Naive B cell (primary cell): Measurements from ENCODE around the gene UGT8. TPM values are rescaled to one million over a fixed set of nuclear protein-coding genes. Genes with fewer than 3 reads are reported as not detected.
"Not testable (repeated sequence)": the region's sequence is repeated elsewhere in the genome, so short reads cannot be mapped to it uniquely, and the experiment has no call there.

Source experiments
- ATAC-seq, 2 donors: fragments of 150-1000 bp; cut with Tn5 transposase; 2 replicates each; pipeline ENCODE4 v1.10.0; 2021; ENCODE audit warnings: low read depth in 2 of 2, mild to moderate bottlenecking in 2 of 2, moderate library complexity in 2 of 2
- DNase-seq: peaks from one replicate; pipeline ENCODE4 v3.0.0; 2022
- H3K27ac Mint-ChIP-seq, 6 donors: one replicate each; pipeline ENCODE4 v1.8.0; 2020 to 2022; ENCODE audit warnings: mild to moderate bottlenecking in 6 of 6, mixed read lengths in 6 of 6, moderate library complexity in 5 of 6, inconsistent platforms in 2 of 6
- H3K27me3 Mint-ChIP-seq, 3 donors: one replicate each; pipeline ENCODE4 v1.8.0; 2021 to 2022; ENCODE audit warnings: mixed read lengths in 3 of 3, mild to moderate bottlenecking in 1 of 3
- H3K36me3 Mint-ChIP-seq, 2 donors: one replicate each; pipeline ENCODE4 v1.8.0; 2020 to 2022; ENCODE audit warnings: mixed read lengths in 2 of 2, inconsistent platforms in 1 of 2, mild to moderate bottlenecking in 1 of 2
- H3K4me1 Mint-ChIP-seq, 3 donors: one replicate each; pipeline ENCODE4 v1.8.0; 2020 to 2022; ENCODE audit warnings: mixed read lengths in 3 of 3, inconsistent platforms in 1 of 3, mild to moderate bottlenecking in 1 of 3, moderate library complexity in 1 of 3
- H3K4me3 Mint-ChIP-seq, 8 donors: one replicate each; pipeline ENCODE4 v1.8.0; 2020 to 2022; ENCODE audit warnings: mild to moderate bottlenecking in 8 of 8, mixed read lengths in 8 of 8, moderate library complexity in 8 of 8, inconsistent platforms in 2 of 8
- H3K9me3 Mint-ChIP-seq, 7 donors: one replicate each; pipeline ENCODE4 v1.8.0; 2020 to 2022; ENCODE audit warnings: mixed read lengths in 7 of 7, mild to moderate bottlenecking in 5 of 7, inconsistent platforms in 2 of 7, moderate library complexity in 1 of 7
- polyA plus RNA-seq, 6 donors: library from polyadenylated mRNA; unstranded; fragments of 300-500 nt; fragmentation: Illumina TruSeq; gene quantifications; one replicate each; pipeline ENCODE4 v1.2.3, GENCODE V29; 2021; ENCODE audit warnings: low read depth in 6 of 6

UGT8 gene
- polyA plus RNA-seq, 6 donors from 2014 or later = 9.7 to 14.1 (median 11.5) TPM

- Mint-ChIP-seq H3K9me3 (peaks cover 0 to 6% (median 0%) of the 10 kb centered on the region in 7 donors), H3K4me3 (peak overlapping the region in 1 of 8 donors; percentile 15), H3K4me1 (peaks cover 14 to 22% (median 19%) of the 10 kb centered on the region in 3 donors), H3K27me3 (peaks cover 0 to 6% (median 5%) of the 10 kb centered on the region in 3 donors), H3K36me3 (no peaks in the 10 kb centered on the region), H3K27ac (no peak overlapping the region)
- ATAC-seq (no peak), DNase-seq (no peak)
These were observed 2.7 kb upstream of the UGT8 start for GRCh38 chr4:114595921-114596320.

- H3K27ac Mint-ChIP-seq = peak overlapping the region in 4 of 6 donors; percentile 90 to 95 (median 92)
- ATAC-seq (no peak), DNase-seq (no peak)
- H3K36me3 Mint-ChIP-seq = no peaks in the 10 kb centered on the region
- peaks cover 0 to 6% (median 5%) of the 10 kb centered on the region in 3 donors for H3K27me3 Mint-ChIP-seq
- peaks cover 14 to 23% (median 19%) of the 10 kb centered on the region in 3 donors for H3K4me1 Mint-ChIP-seq
- H3K4me3 Mint-ChIP-seq = peak overlapping the region in 7 of 8 donors; percentile 93 to 99 (median 98)
- peaks cover 0 to 6% (median 0%) of the 10 kb centered on the region in 7 donors for H3K9me3 Mint-ChIP-seq
These were observed 1.0 kb upstream of the UGT8 start for GRCh38 chr4:114597410-114598115.

DNA sequence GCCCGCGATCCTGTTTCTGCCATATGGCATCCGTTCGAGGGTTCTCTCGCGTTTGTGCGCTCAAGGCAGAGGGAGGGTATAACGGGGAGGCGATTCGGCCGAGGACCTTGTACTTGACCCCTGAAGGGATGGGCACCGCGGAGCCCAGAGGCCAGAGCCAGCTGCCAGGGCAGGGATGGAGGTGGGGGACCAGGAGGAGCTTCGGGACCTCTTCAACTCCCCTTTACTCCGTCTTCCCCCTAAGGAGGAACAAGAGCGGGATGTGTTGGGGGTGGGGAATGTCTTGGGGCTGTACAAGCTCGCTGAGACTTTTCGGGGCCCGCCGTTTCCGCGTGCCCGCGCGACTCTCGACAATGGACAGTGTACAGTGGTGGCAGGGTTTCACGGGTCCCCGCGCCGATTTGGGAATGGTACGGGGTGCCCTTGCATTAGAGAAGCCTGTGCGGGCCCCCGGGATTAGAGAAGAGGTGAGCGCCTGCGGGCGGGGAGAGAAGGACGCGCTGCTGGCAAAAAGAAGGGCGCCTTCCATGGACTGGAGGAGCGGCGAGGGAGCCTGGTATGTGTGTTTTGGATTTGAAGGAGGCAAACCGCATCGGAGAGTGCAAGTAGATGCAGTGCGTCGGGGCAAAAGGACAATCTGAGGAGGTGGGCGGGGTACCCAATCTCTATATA, 760 bp downstream of the UGT8 start:
- Mint-ChIP-seq H3K27me3 (no peaks in the 10 kb centered on the region), H3K4me1 (peaks cover 18 to 23% (median 19%) of the 10 kb centered on the region in 3 donors), H3K4me3 (peak overlapping the region in 7 of 8 donors; percentile 94 to 99 (median 98)), H3K36me3 (no peaks in the 10 kb centered on the region), H3K9me3 (peaks cover 0 to 6% (median 0%) of the 10 kb centered on the region in 7 donors), H3K27ac (peak overlapping the region; percentile 72 to 98 (median 94))
- DNase-seq = peak; percentile 30
- no peak for ATAC-seq

DNA sequence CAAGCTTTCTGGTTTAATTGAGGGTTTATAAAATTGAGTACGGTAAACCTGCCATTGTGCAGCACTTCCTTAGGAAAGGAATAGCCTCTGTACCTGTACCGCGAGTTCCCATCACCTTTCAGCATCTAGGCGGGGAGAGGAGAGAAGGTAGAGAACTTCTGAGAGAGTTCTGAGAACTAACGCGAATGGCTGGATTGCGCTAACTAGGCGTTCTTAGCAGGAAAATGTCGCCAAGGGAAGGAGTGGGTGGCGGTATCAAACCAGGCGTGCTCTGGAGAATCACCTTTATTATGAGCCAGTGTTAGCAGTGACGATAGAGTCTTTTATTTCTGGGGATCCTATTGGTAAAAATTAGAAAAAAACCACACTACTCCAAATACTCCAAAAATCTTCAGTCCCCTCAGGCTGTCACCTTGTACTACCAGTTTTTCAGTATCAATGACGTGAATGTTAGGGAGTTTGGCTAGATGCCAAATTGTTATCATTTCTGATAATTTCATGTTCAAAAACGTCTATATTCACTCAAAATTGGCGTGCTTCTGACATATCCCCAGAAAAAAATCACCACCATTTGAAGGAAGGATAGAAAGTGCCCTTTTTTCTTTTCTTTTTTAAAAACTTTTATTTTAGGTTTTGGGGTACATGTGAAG, 1.4 kb downstream of the UGT8 start:
- Mint-ChIP-seq H3K9me3 (peaks cover 0 to 6% (median 0%) of the 10 kb centered on the region in 7 donors), H3K36me3 (no peaks in the 10 kb centered on the region), H3K27me3 (no peaks in the 10 kb centered on the region), H3K4me3 (peak overlapping the region in 7 of 8 donors; percentile 94 to 99 (median 98)), H3K27ac (peak overlapping the region in 5 of 6 donors; percentile 72 to 98 (median 95)), H3K4me1 (peaks cover 19 to 26% (median 22%) of the 10 kb centered on the region in 3 donors)
- no peak for ATAC-seq
- no peak for DNase-seq

GRCh38 chr4:114600672-114601071, 2.1 kb downstream of the UGT8 start:
- H3K27ac Mint-ChIP-seq = peak overlapping the region in 4 of 6 donors; percentile 93 to 98 (median 96)
- H3K4me3 Mint-ChIP-seq = peak overlapping the region in 7 of 8 donors; percentile 94 to 99 (median 98)
- H3K9me3 Mint-ChIP-seq = no peaks in the 10 kb centered on the region

GRCh38 chr4:114601304-114602052, 2.9 kb downstream of the UGT8 start:
- Mint-ChIP-seq H3K4me3 (no peak overlapping the region), H3K4me1 (peaks cover 19 to 27% (median 22%) of the 10 kb centered on the region in 3 donors), H3K27ac (no peak overlapping the region), H3K9me3 (no peaks in the 10 kb centered on the region), H3K27me3 (no peaks in the 10 kb centered on the region), H3K36me3 (no peaks in the 10 kb centered on the region)
- ATAC-seq (peak; percentile 9 to 15), DNase-seq (peak; percentile 64)

More at GRCh38 chr4:114600672-114601071, 2.1 kb downstream of the UGT8 start:
- Mint-ChIP-seq H3K36me3 (no peaks in the 10 kb centered on the region), H3K4me1 (peaks cover 19 to 27% (median 22%) of the 10 kb centered on the region in 3 donors), H3K27me3 (no peaks in the 10 kb centered on the region)
- DNase-seq (no peak), ATAC-seq (no peak)

DNA sequence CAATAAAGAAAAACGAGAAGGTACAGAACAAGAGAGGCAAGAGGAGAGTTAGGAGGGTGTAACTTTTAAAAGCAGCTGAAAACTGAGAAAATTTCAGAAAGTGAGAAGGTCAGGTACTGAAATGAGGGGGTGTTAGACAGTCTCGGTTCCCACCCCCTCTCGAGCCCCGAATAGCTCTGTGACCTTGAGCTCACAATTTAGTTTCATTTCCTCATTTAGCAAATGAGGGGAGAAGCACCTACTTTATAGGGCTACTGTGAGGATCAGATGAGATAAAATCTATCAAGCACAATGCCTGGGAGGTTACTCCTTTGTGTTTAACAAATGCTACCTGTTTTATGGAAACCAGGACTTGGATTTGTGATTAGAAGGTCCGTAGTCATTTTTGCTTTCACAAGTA, 4.9 kb downstream of the UGT8 start:
- Mint-ChIP-seq H3K36me3 (no peaks in the 10 kb centered on the region), H3K4me1 (peaks cover 19 to 22% (median 21%) of the 10 kb centered on the region in 3 donors), H3K27me3 (no peaks in the 10 kb centered on the region), H3K27ac (no peak overlapping the region), H3K4me3 (peak overlapping the region in 1 of 8 donors; percentile 36), H3K9me3 (no peaks in the 10 kb centered on the region)
- DNase-seq = peak; percentile 81
- peak; percentile 76 to 78 for ATAC-seq

- Mint-ChIP-seq H3K4me1 (peaks cover 0 to 21% (median 8%) of the 10 kb centered on the region in 3 donors), H3K27ac (no peak overlapping the region), H3K9me3 (no peaks in the 10 kb centered on the region), H3K4me3 (no peak overlapping the region), H3K27me3 (no peaks in the 10 kb centered on the region), H3K36me3 (no peaks in the 10 kb centered on the region)
- no peak for DNase-seq
- no peak for ATAC-seq
These were observed 7.6 kb downstream of the UGT8 start for GRCh38 chr4:114606245-114606644.

DNA sequence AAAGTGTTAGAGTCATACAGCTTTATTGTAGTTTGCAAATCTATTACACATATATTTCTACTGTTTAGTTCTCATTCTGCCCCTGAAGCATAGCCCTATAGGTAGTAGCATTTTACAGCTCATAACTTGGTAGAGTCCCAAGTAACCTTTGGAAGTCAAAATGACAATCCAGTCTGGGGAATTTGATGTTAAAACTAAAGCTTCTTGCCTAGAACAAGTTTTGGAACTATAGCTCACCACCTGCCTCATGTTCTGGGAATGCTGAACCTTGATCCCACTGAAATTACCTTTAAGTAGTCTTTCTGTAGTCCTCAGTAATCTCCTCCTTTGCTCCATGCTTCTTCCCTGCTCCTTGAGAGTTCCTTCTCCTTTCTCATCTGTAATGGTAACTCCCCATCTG, 8.4 kb downstream of the UGT8 start:
- H3K4me3 Mint-ChIP-seq = no peak overlapping the region
- H3K36me3 Mint-ChIP-seq = no peaks in the 10 kb centered on the region
- DNase-seq (no peak), ATAC-seq (no peak)
- H3K4me1 Mint-ChIP-seq = peaks cover 0 to 21% (median 8%) of the 10 kb centered on the region in 3 donors
- H3K27me3 Mint-ChIP-seq = no peaks in the 10 kb centered on the region
- H3K27ac Mint-ChIP-seq = no peak overlapping the region
- no peaks in the 10 kb centered on the region for H3K9me3 Mint-ChIP-seq

- Mint-ChIP-seq H3K4me3 (no peak overlapping the region), H3K27ac (no peak overlapping the region), H3K9me3 (no peaks in the 10 kb centered on the region), H3K4me1 (peaks cover 12 to 47% (median 15%) of the 10 kb centered on the region in 3 donors), H3K36me3 (no peaks in the 10 kb centered on the region), H3K27me3 (no peaks in the 10 kb centered on the region)
- DNase-seq = no peak
- ATAC-seq = no peak
These were observed 15.0 kb downstream of the UGT8 start for GRCh38 chr4:114613560-114613959.

GRCh38 chr4:114615435-114615834, 16.8 kb downstream of the UGT8 start:
- Mint-ChIP-seq H3K4me3 (no peak overlapping the region), H3K27me3 (no peaks in the 10 kb centered on the region), H3K4me1 (peaks cover 12 to 33% (median 15%) of the 10 kb centered on the region in 3 donors), H3K27ac (no peak overlapping the region), H3K36me3 (no peaks in the 10 kb centered on the region), H3K9me3 (no peaks in the 10 kb centered on the region)
- no peak for DNase-seq
- no peak for ATAC-seq

DNA sequence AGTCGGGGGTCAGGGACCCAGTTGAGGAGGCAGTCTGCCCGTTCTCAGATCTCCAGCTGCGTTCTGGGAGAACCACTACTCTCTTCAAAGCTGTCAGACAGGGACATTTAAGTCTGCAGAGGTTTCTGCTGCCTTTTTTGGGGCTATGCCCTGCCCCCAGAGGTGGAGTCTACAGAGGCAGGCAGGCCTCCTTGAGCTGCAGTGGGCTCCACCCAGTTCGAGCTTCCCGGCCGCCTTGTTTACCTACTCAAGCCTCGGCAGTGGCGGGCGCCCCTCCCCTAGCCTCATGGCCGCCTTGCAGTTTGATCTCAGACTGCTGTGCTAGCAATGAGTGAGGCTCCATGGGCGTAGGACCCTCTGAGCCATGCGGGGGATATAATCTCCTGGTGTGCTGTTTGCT, 17.4 kb downstream of the UGT8 start:
- peaks cover 12 to 31% (median 15%) of the 10 kb centered on the region in 3 donors for H3K4me1 Mint-ChIP-seq
- ATAC-seq, H3K27ac Mint-ChIP-seq, H3K9me3 Mint-ChIP-seq, H3K4me3 Mint-ChIP-seq, H3K36me3 Mint-ChIP-seq, H3K27me3 Mint-ChIP-seq, DNase-seq: not testable (repeated sequence)

DNA sequence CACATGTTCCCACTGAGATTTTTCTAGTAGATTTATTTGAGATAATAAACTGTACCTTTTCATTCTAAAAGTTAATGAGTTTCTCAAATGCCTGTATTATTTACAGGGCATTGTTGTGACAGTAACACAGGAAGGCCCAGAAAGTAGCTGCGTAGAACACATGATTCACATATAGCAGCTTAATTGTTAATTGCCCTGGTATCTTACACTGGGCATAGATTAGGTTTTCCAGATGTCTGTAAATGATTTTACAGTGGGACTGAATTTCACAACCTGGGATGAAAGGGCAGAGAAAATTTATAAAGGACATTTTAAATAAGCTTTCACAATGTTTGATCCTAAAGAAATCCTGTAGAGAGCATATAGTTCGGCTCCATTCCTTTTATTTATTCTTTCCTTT, 27.6 kb downstream of the UGT8 start:
- no peak for ATAC-seq
- H3K27me3 Mint-ChIP-seq = no peaks in the 10 kb centered on the region
- no peak overlapping the region for H3K4me3 Mint-ChIP-seq

More for the DNA sequence above, 27.6 kb downstream of the UGT8 start:
- Mint-ChIP-seq H3K27ac (no peak overlapping the region), H3K4me1 (peaks cover 25 to 44% (median 28%) of the 10 kb centered on the region in 3 donors), H3K9me3 (peaks cover 0 to 2% (median 0%) of the 10 kb centered on the region in 7 donors), H3K36me3 (peaks cover 0 to 15% of the 10 kb centered on the region in 2 donors)
- no peak for DNase-seq
